ENCODE data around the gene SDHAF1. TPM values are rescaled to one million over a fixed set of nuclear protein-coding genes. Genes with fewer than 3 reads are reported as not detected.
A peak's percentile ranks its signal among the peaks of the same experiment; 100 is the strongest.

SDHAF1 gene
- total RNA-seq, 2 experiments from 2014 or later, result 13.1 to 13.8 TPM

DNA sequence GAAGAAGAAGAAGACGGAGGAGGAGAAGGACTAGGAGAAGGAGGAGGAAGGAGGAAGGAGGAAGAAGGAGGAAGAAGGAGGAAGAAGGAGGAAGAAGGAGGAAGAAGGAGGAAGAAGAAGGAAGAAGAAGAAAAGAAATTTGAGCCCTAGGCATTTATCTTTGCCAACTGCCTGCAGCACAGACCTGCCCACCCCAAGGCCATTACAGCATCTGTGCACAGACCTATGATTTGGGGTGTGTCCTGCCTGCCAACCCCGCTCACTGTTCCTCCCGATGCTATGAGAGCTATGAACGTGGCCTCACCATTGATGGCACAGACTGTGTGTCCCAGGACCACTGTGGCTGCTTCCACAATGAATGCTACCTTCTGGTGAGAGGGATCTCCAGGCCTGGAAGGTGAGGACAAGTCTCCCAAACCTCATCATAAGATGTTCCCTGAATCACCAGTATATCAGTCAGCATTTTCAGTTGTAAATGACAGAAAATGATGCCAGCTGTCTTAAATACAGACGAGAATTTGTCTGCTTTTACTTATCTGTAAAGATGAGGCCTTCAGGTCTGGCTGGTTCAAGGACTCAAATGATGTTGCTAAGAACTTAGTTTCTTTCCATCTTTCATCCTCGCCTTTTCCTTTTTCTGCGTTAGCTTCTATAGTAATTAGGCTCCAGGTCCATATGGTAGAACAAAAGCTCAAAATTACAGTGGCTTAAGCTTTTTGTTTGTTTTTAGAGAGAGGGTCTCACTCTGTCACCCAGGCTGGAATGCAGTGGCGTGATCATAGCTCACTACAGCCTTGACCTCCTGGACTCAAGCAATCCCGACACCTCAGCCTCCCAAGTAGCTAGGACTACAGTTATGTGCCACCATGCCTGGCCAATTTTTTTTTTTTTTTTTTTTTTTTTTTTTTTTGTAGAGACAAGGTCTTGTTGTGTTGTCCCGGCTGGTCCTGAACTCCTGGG lies 3.9 kb upstream of the SDHAF1 start:
- Mint-ChIP-seq H3K9me3 (no peaks in the 10 kb centered on the region), H3K27ac (no peak overlapping the region), H3K4me1 (ENCODE audit: low read depth) (peaks cover 15% of the 10 kb centered on the region), H3K27me3 (ENCODE audit: low read depth) (peaks cover 15% of the 10 kb centered on the region), H3K36me3 (ENCODE audit: low read depth) (peaks cover 1% of the 10 kb centered on the region), H3K4me3 (no peak overlapping the region)
- intact Hi-C loops (cut with micrococcal nuclease), result no loop called here
- CTCF ChIA-PET, result no interaction called here
- no peak for DNase-seq

DNA sequence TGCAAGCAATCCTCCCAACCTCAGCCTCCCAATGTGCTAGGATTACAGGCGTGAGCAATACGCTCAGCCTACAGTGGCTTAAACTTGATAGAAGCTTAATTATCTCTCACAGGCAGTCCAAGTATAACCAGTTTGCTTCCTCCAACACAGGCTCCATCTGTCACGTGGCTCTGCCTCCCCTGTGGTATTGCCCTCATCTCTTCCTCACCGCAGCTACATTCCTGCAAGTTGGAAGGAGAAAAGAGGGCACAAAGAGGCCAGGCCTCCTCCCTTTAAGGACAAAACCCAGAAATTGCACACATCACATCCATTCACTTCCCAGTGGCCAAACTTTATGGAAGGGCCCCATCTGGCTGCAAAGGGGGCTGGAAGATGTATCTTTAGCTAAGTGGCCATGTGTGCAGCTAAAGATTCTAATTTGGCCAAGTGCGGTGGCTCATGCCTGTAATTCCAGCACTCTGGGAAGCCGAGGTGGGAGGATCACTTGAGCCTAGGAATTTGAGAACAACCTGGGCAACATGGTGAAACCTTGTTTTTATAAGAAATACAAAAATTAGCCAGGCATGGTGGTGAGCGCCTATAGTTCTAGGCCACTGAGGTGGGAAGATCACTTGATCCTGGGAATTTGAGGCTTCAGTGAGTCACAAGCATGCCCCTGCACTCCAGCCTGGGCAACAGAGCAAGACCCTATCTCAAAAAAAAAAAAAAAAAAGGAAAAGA lies 3.1 kb upstream of the SDHAF1 start:
- Mint-ChIP-seq H3K36me3 (ENCODE audit: low read depth) (peaks cover 3% of the 10 kb centered on the region), H3K27ac (no peak overlapping the region), H3K27me3 (ENCODE audit: low read depth) (peaks cover 8% of the 10 kb centered on the region), H3K4me3 (no peak overlapping the region), H3K9me3 (no peaks in the 10 kb centered on the region), H3K4me1 (ENCODE audit: low read depth) (peaks cover 19% of the 10 kb centered on the region)
- CTCF ChIA-PET, result no interaction called here
- intact Hi-C loops (cut with micrococcal nuclease), result no loop called here
- DNase-seq, result no peak

DNA sequence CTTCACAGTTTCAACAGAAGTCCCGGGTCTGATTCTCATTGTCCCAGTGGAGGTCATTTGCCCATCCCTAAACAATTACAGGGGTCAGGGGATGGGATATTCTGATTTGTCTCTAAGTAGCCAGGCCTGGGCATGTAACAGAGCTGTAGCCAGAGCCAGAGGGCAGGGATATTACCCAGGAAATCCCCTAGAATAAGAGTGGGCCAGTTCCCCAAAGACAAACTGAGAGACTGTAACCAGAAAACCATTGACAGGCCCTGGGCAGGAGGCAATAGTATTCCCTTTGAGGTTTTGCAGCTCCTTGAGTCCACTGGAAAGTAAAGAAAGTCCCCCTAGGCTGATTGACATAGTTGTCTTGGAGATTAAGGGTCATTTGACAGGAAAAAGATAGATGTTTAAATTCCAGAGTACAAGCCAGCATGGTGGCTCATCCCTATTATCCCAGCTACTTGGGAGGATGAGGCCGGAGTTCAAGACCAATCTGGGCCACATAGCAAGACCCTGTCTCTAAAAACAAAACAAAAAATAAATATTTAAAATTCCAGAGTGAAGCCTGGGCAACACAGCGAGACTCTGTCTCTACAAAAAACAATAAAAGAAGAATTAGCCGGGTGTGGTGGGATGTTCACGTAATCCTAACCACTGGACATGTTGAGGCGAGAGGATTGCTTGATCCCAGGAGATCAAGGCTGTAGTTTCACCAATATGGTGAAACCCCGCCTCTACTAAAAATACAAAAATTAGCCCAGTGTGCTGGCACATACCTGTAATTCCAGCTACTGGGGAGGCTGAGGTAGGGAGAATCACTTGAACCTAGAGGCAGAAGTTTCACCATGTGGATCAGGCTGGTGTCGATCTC lies 1.9 kb upstream of the SDHAF1 start:
- intact Hi-C loops (cut with micrococcal nuclease), result no loop called here
- Mint-ChIP-seq H3K4me3 (no peak overlapping the region), H3K9me3 (no peaks in the 10 kb centered on the region), H3K36me3 (ENCODE audit: low read depth) (peaks cover 5% of the 10 kb centered on the region), H3K4me1 (ENCODE audit: low read depth) (peaks cover 26% of the 10 kb centered on the region), H3K27ac (no peak overlapping the region), H3K27me3 (ENCODE audit: low read depth) (peaks cover 3% of the 10 kb centered on the region)
- no peak for DNase-seq
- CTCF ChIA-PET, result interaction anchor here (1.2 to 1.6 kb wide), 6 partner anchors 18 to 134 kb away, joined by 3 to 5 read pairs (median 4); no protein-coding TSS in a partner anchor

DNA sequence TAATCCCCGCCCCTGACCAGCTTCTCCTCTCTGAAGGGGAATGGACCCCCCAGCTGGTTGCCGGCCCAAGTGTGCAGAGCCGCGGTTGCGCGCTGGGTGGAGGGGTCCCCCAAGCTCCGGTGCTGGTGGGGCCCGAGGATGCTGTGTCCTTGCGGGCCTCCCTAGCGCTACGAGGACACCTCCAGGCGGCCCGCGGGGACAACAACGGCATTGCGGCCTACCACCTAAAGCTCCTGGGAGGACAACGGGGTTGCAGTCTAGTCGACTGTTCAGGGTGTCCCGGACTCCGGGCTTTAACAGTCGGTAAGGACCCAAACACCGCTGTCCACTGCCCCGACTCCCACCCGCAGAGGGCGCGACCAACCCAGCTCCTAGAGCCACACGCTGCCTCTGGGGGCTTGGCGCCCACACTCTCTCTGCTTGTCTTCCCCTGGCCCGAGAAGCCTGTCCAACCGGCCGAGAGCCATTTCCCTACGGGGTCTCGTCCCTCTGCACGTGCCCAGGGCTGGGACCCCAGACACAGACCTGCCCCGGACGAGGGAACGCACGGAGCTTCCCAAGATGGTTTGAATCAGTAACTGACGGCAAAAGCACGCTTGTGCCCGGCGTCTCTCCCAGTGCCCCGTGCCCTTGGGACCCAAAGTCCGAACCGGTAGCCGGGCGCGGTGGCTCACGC lies 927 bp upstream of the SDHAF1 start:
- peaks cover 29% of the 10 kb centered on the region for H3K4me1 Mint-ChIP-seq (ENCODE audit: low read depth)
- peak; percentile 30 for DNase-seq
- no peaks in the 10 kb centered on the region for H3K9me3 Mint-ChIP-seq
- CTCF ChIA-PET, result interaction anchor here (0.8 to 1.6 kb wide), 7 partner anchors 17 to 133 kb away, joined by 3 to 5 read pairs (median 4); partner anchors contain the start of gene THAP8
- peaks cover 4% of the 10 kb centered on the region for H3K36me3 Mint-ChIP-seq (ENCODE audit: low read depth)
- intact Hi-C loops (cut with micrococcal nuclease), result loop anchor here (2.0 kb wide), 1 partner anchor 121 kb away; the partner anchor contains the start of genes POLR2I and TBCB
- H3K27ac Mint-ChIP-seq, result peak overlapping the region; percentile 18
- no peaks in the 10 kb centered on the region for H3K27me3 Mint-ChIP-seq (ENCODE audit: low read depth)
- H3K4me3 Mint-ChIP-seq, result peak overlapping the region; percentile 97

DNA sequence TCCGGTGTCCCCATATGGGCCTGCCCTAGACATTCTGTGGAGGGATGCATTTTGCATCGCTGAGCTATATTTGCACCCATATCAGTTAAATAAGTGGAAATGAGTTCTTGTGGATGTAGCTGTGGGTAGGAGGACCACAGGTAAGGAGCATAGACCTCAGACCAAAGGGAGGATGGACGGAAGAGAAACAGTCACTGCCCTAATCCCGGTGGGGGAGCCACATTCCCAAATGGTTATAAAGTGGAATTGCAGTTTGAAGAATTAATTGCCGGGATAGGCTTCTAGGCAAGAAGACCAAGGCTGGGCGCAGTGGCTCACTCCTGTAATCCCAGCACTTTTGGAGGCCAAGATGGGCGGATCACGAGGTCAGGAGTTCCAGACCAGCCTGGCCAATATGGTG lies 1.8 kb downstream of the SDHAF1 start:
- H3K4me1 Mint-ChIP-seq (ENCODE audit: low read depth), result peaks cover 37% of the 10 kb centered on the region
- H3K27me3 Mint-ChIP-seq (ENCODE audit: low read depth), result no peaks in the 10 kb centered on the region
- peak overlapping the region; percentile 18 for H3K27ac Mint-ChIP-seq
- intact Hi-C loops (cut with micrococcal nuclease), result no loop called here
- peaks cover 10% of the 10 kb centered on the region for H3K36me3 Mint-ChIP-seq (ENCODE audit: low read depth)
- H3K4me3 Mint-ChIP-seq, result peak overlapping the region; percentile 97
- H3K9me3 Mint-ChIP-seq, result no peaks in the 10 kb centered on the region
- DNase-seq, result no peak
- CTCF ChIA-PET, result interaction anchor here (1.1 kb wide), 1 partner anchor 38 kb away, joined by 3 read pairs; no protein-coding TSS in a partner anchor

DNA sequence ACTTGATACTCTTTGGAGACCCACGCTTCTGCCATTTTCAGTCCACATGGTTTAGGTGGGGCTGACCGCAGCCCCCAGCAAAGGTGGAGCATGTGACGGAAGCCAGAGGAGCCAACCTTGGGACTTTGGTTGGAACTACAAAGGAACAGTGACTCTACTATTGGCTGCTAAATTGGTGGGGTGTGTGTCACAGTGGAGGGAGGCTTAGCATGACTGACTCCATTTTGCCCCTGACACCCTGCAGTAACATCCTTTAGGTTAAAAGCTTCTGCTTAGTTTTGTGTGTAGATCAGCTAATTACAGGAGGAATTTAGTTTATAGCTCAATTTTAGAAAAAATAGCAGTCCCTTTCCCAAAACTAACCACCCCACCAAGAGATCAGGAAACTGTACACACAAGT lies 6.6 kb downstream of the SDHAF1 start:
- no peak for DNase-seq
- peaks cover 12% of the 10 kb centered on the region for H3K36me3 Mint-ChIP-seq (ENCODE audit: low read depth)
- H3K4me3 Mint-ChIP-seq, result no peak overlapping the region
- no peaks in the 10 kb centered on the region for H3K9me3 Mint-ChIP-seq
- no peak overlapping the region for H3K27ac Mint-ChIP-seq
- intact Hi-C loops (cut with micrococcal nuclease), result no loop called here
- H3K27me3 Mint-ChIP-seq (ENCODE audit: low read depth), result no peaks in the 10 kb centered on the region
- CTCF ChIA-PET, result interaction anchor here (1.0 to 1.2 kb wide), 2 partner anchors 24 to 119 kb away, joined by 3 read pairs; no protein-coding TSS in a partner anchor
- peaks cover 22% of the 10 kb centered on the region for H3K4me1 Mint-ChIP-seq (ENCODE audit: low read depth)

DNA sequence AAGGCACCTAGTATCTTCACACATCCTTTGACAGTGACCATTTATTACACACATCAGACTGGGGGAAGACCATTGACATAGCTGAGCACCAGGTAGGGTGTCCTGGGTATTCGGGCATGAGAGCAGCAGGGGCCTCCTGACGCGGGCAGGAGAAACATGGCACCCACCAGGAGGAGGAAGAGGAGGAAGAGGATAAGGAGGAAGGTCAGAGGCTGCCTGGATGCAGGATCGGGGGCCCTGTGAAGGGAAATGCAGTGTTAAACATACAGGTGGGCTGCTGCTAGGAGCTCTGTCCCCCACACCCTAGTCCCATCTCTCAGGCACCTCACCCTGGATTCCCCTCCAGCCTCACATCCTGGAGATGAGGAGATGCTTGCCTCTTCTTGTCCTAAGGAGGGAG lies 8.3 kb downstream of the SDHAF1 start:
- peaks cover 10% of the 10 kb centered on the region for H3K36me3 Mint-ChIP-seq (ENCODE audit: low read depth)
- peaks cover 11% of the 10 kb centered on the region for H3K4me1 Mint-ChIP-seq (ENCODE audit: low read depth)
- no peaks in the 10 kb centered on the region for H3K9me3 Mint-ChIP-seq
- intact Hi-C loops (cut with micrococcal nuclease), result no loop called here
- DNase-seq, result no peak
- H3K27ac Mint-ChIP-seq, result no peak overlapping the region
- H3K4me3 Mint-ChIP-seq, result no peak overlapping the region
- CTCF ChIA-PET, result no interaction called here
- H3K27me3 Mint-ChIP-seq (ENCODE audit: low read depth), result no peaks in the 10 kb centered on the region

DNA sequence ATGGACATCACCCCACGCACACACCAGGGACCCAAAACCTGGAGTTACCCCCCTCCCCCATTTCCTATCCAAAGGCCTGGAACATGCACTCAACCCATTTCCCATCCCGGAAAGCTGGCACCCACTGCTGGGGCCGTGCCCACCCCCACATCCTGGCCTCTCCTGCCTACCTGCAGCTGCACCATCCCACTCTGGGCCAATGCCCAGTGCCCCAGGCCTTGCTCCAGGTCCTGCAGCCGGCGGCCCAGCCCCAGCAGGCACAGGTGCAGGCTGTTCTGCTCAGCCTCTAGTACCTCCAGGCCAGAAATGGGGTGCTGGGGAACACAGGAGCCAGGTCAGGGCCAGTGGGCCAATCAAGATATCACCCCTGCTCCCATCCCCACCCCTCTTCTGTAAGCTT lies 12.0 kb downstream of the SDHAF1 start:
- Mint-ChIP-seq H3K9me3 (no peaks in the 10 kb centered on the region), H3K4me3 (no peak overlapping the region), H3K27me3 (ENCODE audit: low read depth) (no peaks in the 10 kb centered on the region), H3K27ac (no peak overlapping the region), H3K4me1 (ENCODE audit: low read depth) (peaks cover 10% of the 10 kb centered on the region), H3K36me3 (ENCODE audit: low read depth) (peaks cover 1% of the 10 kb centered on the region)
- intact Hi-C loops (cut with micrococcal nuclease), result no loop called here
- CTCF ChIA-PET, result no interaction called here
- DNase-seq, result no peak

DNA sequence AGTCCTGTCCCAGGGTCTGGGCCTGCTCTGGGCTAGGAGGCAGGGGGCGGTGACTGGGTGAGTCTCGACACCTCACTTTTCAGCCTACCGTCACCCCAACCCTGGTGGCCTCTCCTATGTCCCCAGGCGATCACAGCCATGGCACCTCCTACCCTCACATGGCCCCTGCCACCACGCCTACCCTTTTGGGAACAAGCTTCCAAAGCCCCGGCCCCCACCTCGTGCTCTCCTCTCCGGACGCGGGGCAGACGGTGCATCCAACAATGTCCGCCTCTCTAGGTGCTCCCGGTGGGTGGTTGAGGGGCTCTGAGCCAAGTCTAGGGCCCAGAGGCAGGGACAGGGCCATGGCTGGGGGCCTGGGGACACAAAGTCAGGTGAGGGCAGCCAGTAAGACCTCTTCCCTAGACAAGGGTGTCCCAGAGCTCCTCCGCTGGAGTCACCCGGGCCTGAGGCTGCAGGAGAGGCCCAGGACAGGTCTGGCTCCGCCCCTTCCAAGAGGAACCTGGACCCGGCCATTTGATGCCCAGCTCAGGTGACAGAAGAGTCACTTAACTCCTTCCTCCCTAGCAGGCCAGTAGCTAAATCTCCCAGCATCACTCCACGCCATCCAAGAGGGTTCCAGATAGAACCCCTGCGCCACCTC lies 13.5 kb downstream of the SDHAF1 start, which contains the start of gene SYNE4:
Gene SYNE4, minus strand, starts transcription at position 478 of the 643 bp plus-strand sequence. Its CDS starts 132 bp downstream, at position 346.
- Mint-ChIP-seq H3K27me3 (ENCODE audit: low read depth) (no peaks in the 10 kb centered on the region), H3K27ac (no peak within 1 kb of the TSS), H3K4me3 (peak within 1 kb of the TSS; percentile 58), H3K36me3 (ENCODE audit: low read depth) (peaks cover 1% of the 10 kb centered on the region), H3K9me3 (no peaks in the 10 kb centered on the region), H3K4me1 (ENCODE audit: low read depth) (peaks cover 13% of the 10 kb centered on the region)
- no peak for DNase-seq
- CTCF ChIA-PET, result interaction anchor here (0.6 kb wide), 1 partner anchor 76 kb away, joined by 4 read pairs; no protein-coding TSS in a partner anchor
- intact Hi-C loops (cut with micrococcal nuclease), result no loop called here

DNA sequence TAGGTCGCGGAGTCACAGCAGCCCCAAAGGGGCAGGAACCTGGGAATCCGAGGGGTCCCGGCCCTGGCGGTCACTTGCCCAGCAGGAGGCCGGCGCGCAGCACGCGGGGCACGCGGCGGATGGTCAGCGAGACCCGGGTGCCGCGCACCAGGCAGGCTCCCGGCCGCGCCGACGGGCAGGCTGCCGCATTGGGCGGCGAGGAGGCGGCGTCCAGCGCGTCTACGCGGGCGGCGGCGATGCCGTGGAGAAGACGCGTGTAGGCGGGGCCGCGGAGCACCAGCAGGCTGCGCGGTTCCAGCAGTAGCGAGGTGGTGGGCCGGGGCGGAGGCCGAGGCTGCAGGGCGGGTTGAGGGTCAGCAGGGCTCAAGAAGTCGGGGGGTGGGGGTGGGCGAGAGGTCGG lies 14.2 kb downstream of the SDHAF1 start:
- Mint-ChIP-seq H3K27ac (no peak overlapping the region), H3K27me3 (ENCODE audit: low read depth) (no peaks in the 10 kb centered on the region), H3K4me3 (peak overlapping the region; percentile 34), H3K36me3 (ENCODE audit: low read depth) (peaks cover 1% of the 10 kb centered on the region), H3K4me1 (ENCODE audit: low read depth) (peaks cover 17% of the 10 kb centered on the region), H3K9me3 (no peaks in the 10 kb centered on the region)
- CTCF ChIA-PET, result no interaction called here
- intact Hi-C loops (cut with micrococcal nuclease), result no loop called here
- DNase-seq, result peak; percentile 50
